ENCODE data around the gene SERPINB4. TPM values are rescaled to one million over a fixed set of nuclear protein-coding genes. Genes with fewer than 3 reads are reported as not detected.

Gene SERPINB4
- not detected for total RNA-seq

GRCh38 chr18:63644142-63644541, at the start of gene SERPINB4:
Gene SERPINB4, minus strand, starts transcription at chr18:63644256. Its CDS starts 679 bp downstream, at chr18:63643577.

GRCh38 chr18:63661750-63662149, 17.7 kb upstream of the SERPINB4 start, which contains the start of gene SERPINB3:
Gene SERPINB3, minus strand, starts transcription at chr18:63661893. Its CDS starts 677 bp downstream, at chr18:63661216.

Other genes starting within 250 kb of the SERPINB4 start
- gene VPS4B, start 221.8 kb downstream of the SERPINB4 start, total RNA-seq = 32.6 TPM
- not detected for gene SERPINB5, start 167.3 kb downstream of the SERPINB4 start, total RNA-seq
- not detected for gene SERPINB12, start 101.9 kb downstream of the SERPINB4 start, total RNA-seq
- not detected for gene SERPINB13, start 56.9 kb downstream of the SERPINB4 start, total RNA-seq
- not detected for gene SERPINB3, start 17.6 kb upstream of the SERPINB4 start, total RNA-seq
- gene SERPINB11, start 58.7 kb upstream of the SERPINB4 start, total RNA-seq = not detected
- gene SERPINB7, start 131.2 kb upstream of the SERPINB4 start, total RNA-seq = not detected
- gene SERPINB2, start 243.4 kb upstream of the SERPINB4 start, total RNA-seq = not detected

Data from parietal lobe (tissue), 1 donor.